Erythroblast (primary cell): ENCODE data around the gene PDXP.

Experiments
- GATA1 ChIP-seq: IDR thresholded peaks from 2 replicates; pipeline ENCODE4 v1.6.1; 2011; ENCODE audit warnings: low read depth, mild to moderate bottlenecking, control low read depth, low read length, moderate library complexity
- POLR2A ChIP-seq: IDR thresholded peaks from 2 replicates; pipeline ENCODE4 v1.6.1; 2011; ENCODE audit warnings: mild to moderate bottlenecking, low read length

DNA sequence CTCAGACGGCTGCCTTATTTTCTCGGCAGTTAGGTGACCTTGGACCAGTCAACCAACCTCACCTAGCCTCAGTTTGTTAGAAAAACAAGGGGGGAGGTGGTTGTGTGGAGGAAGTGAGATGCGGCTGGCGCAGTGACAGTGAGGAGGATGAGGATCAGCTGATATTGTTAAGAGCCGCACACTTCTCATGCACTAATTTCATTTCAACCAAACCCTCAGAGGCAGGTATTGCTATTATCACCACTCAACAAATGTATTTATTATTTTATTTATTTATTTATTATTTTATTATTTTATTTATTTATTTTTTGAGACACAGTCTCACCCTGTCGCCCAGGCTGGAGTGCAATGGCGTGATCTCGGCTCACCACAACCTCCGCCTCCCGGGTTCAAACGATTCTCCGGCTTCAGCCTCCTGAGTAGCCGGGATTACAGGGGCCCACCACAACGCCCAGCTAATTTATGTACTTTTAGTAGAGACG lies 19.0 kb downstream of the PDXP start:
- TF ChIP-seq POLR2A (no peak), GATA1 (no peak)
